ENCODE measurements around the gene CALHM4. TPM values are rescaled to one million over a fixed set of nuclear protein-coding genes. Genes with fewer than 3 reads are reported as not detected.

CALHM4 gene, protein sequence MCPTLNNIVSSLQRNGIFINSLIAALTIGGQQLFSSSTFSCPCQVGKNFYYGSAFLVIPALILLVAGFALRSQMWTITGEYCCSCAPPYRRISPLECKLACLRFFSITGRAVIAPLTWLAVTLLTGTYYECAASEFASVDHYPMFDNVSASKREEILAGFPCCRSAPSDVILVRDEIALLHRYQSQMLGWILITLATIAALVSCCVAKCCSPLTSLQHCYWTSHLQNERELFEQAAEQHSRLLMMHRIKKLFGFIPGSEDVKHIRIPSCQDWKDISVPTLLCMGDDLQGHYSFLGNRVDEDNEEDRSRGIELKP
- 0.39 TPM in 1 of 2 replicates, not detected in the other for total RNA-seq (2014; rRNA removed; shearing (Covaris generic))

DNA sequence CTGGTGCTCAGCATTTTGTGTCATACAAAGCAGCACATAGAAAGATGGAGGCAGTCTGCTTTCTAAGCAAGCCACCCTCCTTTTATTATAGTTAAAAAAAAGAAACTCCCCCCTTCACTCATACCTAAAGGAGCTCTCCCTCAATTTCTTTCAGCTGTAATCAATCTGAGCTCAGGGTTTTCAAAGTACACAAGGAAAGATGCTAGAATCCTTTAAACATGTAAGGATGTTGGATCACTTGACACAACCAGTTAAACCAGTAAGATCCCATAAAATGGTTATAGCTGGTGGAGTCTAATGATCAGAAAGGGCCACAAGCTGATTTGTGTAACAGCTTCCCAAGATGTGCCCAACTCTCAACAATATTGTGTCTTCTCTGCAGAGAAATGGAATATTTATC, at the start of gene CALHM4:
CALHM4 (plus strand) TSS at position 301 of the 400 bp plus-strand sequence; CDS start at position 344, 43 bp downstream.
- no peak for DNase-seq (ENCODE audit: low spot score)

DNA sequence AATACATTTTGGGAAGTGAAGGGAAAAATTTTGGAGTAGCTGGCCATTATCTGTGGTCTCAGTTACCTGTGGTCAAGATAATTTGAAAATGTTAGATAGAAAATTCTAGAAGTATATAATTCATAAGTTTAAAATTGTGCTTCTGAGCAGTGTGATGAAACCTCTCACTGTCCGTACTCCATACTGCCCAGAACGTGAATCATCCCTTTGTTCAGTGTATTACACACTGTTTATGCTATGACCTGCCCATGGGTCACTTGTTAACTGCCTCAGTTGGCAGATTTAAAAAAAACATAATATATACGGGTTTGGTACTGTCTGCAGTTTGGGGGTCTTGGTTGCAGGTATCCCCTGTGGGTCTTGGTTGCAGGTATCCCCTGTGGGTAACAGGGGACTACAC, 46.2 kb upstream of the CALHM4 start:
- DNase-seq (ENCODE audit: low spot score) = no peak

DNA sequence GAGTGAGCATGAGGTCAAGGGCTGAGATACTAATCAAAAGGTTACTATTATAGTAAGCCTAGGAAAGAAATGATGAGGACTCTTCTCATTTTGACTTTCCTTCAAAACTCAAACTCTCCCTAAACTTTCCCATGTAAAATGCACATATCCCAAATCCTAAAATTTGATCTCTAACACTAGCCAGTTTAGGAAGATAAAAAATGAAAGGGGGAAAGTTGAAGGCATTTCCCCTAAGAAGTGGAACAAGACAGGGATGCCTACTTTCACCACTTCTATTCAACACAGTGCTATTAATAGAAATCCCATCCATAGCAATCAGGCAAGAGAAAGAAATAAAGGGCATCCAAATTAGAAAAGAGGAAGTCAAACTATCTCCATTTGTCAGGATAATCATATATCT, 45.0 kb upstream of the CALHM4 start:
- DNase-seq (ENCODE audit: low spot score) = no peak

DNA sequence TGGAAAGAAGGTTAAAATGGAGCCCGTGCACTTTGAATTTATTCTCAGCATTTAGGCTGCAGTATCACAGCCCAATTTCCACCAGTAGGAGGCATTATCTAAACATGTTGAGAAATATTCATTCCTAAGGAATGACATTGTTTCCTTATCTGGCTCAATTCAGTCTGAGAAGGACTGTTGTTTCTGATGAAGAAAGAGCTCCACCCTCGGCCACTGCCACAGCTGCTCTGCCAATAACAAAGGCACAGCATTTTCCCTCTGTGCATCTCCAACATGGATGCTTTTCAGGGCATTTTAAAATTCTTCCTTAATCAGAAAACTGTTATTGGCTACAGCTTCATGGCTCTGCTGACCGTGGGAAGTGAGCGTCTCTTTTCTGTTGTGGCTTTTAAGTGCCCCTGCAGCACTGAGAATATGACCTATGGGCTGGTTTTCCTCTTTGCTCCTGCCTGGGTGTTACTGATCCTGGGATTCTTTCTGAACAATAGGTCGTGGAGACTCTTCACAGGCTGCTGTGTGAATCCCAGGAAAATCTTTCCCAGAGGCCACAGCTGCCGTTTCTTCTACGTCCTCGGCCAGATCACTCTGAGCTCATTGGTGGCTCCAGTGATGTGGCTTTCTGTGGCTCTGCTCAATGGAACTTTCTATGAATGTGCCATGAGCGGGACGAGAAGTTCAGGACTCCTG, 42.0 kb upstream of the CALHM4 start, which contains the start of gene CALHM5:
CALHM5 (plus strand) TSS at position 216 of the 687 bp plus-strand sequence; CDS start at position 274, 58 bp downstream.
- DNase-seq (ENCODE audit: low spot score) = peak; percentile 86

DNA sequence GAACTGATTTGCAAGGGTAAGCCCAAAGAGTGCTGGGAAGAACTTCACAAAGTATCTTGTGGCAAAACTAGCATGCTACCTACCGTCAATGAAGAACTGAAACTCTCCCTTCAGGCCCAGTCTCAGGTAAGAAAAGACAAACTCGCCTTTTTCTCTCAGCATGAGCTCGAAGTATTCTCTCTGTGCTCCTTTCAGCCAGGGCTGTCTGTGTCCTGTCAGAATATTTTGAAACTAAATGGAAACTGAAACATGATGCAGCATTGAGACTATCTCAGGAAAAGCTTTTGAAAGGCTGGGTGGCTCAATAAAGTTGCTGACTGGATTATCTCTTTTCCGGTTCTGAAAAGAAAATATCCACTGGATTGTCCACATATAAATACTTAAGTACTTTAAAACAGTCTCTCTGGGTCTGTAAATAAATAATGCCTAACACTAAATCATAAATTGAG, 41.4 kb upstream of the CALHM4 start:
- no peak for DNase-seq (ENCODE audit: low spot score)

DNA sequence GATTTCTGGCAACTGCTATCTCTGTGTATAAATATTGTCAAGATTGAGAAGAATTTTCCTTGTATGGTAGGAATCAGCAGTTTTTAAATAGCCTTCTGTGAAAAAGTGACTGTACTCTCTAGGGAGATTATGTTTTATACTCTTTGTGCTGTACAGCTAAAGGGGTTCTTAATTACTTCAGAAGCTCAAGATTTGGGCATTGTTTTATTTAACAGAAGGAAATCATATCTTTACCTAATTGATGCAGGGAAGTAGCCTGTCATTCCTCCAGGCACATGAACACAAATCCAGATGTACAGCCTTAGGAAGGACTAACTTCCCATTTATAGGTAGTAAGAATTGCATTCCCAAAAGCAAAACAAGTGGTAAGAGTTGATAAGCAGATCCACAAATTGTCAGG, 40.8 kb upstream of the CALHM4 start:
- no peak for DNase-seq (ENCODE audit: low spot score)

DNA sequence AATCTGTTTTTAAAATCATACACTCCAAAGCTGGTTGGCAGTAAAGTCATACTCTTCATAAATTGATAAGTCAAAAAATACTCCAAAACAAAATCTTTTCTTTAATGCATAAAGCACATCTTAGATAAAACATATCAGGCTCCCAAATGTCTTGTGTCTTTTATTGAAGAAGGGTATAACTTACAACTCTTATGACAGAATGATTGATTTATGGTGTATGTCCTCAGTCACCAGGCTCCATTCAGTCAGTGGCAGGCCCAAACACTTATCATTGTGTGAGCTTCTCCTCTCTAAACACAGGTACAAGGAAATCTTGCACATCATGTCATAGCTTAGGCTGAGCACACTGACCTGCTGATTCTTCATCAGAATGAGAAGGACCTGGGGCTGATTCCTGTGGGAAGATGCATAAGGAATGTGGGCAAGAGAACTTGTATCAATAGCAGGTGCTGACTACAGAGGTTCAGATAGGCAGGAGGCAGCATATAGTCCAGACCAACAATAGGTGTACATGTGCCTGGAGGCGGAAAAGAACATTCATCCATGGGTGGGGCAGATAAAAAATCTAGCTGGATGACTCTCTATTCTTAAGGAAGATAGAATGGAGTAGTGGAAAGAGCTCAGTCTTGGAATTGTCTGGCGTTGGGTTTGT, 40.2 kb upstream of the CALHM4 start:
- DNase-seq (ENCODE audit: low spot score) = no peak

DNA sequence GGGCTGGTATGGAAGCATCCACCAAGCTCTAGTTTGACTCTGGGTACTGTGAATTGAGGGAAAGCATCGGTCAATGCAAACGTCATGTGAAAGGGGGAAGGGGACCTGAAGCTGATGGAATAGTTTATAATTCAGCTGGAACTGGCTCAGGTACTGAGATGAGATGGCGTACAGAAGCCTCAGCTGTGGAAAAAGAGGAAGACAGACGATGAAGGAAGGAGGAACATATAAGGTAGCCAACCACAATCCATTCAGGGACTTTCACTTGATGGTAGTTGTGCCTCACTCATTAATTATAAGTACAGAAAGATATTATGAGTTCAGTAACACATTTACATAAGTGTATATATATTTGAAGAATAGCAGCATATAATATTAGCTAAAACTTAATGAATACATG, 39.4 kb upstream of the CALHM4 start:
- no peak for DNase-seq (ENCODE audit: low spot score)

DNA sequence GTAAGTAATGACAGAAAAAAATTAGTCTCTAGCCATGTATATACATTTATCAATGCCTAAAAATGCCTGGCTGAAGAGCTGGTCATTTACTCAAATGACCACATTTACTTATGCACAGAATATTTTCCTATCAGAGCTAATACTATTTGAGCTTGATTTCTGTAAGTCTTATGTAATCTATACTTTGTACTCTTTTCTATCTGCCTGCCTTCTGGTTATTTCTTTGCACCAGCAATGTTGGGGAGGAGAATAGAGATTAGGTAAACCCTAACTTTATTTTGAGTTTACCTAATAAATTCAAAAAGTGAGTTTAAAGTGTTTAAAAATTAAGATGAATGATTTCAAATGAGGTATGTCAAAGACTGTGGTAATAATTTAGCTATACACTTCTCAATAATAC, 38.4 kb upstream of the CALHM4 start:
- no peak for DNase-seq (ENCODE audit: low spot score)

DNA sequence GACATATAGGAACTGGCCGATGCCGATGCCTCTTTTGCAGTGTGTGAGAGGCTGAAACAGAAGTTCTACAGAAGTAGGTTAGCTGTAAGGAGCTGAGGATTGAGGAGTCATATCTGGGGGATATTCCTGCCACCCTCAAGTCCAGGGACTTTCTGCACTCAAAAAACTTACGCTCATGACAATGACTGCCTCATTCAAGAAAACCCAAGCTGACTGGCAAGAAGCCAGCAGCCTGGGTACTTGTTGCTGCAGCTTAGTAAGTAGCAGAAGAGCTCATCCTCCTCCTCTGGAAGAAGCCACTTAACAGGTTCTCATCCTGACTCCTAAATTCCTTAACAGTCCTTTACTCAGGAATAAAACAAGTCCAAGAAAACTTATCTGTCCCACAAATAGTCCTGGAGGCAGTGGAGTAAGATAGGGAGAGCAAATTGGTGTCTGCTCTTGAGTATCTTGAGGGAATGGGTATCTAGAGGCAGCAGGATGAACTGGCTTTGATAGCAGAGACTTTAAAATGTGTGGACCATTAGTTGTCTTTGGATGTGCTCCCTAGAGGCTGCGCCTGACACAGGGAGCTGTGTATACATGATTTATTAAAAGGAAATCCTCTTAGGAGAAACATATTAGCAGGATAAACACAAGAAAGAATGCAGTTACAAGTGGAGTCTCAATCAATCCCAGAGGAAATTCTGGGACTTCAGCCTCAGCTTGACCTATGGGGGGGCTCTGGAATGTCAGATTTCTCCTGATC, 34.8 kb upstream of the CALHM4 start:
- no peak for DNase-seq (ENCODE audit: low spot score)

DNA sequence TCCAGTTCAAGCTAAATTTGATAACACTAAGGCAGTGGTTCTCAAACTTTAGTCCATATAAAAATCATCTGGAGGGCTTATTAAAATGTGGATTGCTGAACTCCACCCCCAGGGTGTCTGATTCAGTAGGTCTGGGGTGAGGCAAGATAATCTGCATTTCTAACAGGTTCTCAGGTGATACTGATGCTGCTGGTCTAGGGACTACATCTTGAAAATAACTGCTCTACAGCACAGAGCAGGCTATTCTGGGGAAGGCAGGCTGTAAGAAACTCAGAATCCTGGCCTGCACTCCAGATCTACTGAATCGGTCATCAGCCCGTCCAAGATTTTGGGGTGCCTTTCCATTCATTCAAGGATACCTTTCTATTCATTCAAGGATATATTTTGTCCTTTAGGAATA, 30.7 kb upstream of the CALHM4 start:
- no peak for DNase-seq (ENCODE audit: low spot score)

DNA sequence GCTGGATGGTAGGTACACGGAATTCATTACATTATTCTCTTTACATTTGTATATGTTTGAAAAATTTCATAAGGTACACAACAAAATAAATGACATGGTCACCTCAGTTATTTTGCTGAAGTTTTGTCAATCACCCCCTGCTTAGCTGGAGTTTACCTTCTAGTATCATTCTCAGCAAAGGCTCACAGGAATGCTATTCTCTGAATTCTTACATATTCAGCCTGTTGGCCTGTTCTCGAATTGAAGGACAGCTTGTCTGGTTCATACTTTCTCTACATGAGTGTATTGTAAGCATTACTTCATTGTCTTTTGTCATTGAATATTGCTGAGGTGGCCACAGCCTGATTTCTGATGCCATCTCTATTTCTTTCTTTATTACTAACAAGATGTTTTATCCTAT, 29.3 kb upstream of the CALHM4 start:
- no peak for DNase-seq (ENCODE audit: low spot score)

DNA sequence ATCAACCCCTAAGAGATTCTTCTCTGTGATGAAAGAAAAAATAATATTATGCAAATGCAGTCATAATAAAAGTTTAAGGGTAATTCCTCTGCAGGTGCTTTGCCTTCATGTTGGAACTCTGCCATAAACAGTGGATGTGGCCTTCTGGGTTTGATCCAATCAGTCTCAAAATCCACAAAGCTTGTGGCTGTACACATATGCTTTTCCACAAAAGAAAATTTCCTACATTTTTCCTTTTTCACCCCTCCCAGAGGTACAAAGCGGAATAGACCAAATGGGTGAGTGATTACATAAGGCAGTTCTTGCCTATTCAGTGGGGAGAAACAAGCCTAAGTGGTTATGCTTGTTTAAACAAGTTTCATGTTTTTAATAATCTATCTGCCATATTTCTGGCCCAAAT, 25.4 kb upstream of the CALHM4 start:
- DNase-seq (ENCODE audit: low spot score) = no peak

DNA sequence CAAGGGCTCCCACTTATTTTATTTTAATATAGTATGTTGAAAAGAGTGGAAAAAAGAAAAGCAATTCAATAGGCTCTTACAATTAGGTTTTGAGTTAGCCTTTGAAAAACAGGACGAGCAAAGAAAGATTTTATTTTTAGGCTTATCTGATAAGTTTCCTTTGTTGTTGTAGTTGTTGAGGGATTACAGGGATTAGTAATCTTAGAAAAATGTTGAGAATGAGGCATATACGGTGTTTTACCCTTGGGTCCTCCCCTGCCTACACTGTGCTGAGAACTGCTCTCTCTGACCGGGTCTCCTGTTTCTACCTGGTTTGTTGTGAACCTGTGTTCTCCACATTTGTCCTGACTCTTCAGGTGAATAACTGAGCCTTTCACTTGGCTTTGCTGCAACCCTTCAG, 24.8 kb upstream of the CALHM4 start:
- no peak for DNase-seq (ENCODE audit: low spot score)

DNA sequence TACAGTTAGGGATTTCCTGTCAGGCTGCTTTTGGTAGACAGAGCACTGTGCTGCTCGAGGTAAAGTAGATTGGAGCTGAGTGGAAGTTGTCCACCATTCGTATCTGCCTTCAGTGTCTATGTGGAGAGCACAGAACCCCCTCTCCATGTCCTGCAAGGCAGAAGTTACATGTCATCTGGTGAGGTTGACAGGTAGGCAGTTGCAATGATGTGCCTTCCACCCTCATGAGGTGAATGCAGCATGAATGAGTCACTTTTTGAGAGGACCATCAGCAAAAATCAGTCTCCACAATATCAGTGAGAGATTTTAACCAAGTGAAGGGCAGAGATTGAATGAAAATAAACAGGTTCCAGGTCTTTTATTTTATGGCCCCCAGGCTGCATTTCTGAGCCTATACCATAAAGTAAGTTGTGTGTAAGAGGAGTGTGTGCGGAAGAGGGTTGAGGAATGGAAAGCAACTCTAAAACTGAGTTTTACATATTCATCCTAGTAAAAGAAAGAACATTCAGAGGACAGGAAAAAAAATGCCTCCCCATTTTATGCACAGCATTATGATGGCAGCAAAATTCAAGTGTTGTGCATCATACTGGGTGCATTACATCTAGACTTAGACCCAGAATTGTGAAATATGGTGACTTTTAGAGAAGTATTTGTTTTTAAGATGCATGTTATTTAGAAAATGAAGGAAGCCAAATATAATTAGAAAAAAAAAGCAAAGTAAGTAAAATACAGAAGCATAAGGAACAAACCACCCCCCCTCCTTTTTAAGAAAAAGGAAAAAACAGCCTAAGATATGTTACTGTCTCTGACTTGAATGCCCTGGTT, 23.9 kb upstream of the CALHM4 start:
- no peak for DNase-seq (ENCODE audit: low spot score)

DNA sequence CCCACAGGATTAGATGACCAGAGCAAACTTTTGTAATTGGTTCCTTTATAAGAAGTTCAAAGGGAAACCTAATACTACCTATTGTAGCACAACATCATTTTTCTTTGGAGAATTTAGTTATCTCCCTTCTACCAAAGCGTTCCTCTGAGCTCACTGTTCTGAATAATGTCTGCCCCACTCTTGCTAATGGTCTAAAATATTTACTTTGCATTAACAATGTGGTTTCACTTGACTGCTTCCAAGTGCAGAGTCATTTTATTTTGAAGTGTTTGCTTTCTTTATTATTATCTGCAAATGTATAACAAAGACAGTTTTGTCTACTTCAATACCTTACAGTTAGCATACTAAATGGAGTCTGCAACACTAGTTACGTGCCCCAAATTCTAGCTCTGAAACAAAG, 23.1 kb upstream of the CALHM4 start:
- peak; percentile 76 for DNase-seq (ENCODE audit: low spot score)

DNA sequence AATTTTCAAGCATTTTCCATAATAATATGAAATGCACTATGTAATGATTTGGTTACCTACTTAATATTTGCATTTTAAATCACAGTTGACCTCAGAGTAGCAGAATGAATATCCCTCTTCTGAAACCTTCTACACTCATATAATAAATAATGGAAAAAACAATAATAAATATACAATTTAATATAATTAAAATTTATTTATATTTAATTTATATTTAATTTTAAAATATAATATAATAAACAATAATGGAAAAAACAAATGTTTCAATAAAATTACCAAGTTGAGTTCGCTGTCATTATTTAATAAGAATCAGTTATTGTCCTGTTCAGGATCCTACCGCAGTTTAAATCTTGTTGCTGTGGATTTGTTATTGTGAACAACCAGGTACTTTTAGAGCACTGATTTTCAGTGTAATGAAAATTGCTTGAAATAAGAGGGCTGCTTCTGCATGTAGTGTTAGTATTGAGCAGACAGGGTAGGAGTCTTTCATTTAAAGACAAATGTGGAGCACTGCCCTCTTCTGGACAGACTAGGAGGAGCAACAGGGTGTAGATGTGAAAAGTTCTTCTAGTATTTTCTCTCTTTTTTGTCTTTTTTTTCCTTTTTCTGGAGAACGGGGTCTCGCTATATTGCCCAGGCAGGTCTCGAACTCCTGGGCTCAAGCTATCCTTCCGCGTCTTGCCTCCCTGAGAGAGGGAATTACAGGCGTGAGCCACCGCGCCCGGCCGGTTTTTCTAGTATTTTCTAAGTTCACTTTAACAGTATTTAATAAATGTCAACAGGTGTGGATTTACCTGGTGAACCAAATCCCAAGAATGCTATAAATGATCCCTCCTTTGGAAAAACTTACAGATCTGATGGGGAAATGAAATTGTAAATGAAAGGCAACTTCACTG, 21.6 kb upstream of the CALHM4 start:
- DNase-seq (ENCODE audit: low spot score) = peak; percentile 65

DNA sequence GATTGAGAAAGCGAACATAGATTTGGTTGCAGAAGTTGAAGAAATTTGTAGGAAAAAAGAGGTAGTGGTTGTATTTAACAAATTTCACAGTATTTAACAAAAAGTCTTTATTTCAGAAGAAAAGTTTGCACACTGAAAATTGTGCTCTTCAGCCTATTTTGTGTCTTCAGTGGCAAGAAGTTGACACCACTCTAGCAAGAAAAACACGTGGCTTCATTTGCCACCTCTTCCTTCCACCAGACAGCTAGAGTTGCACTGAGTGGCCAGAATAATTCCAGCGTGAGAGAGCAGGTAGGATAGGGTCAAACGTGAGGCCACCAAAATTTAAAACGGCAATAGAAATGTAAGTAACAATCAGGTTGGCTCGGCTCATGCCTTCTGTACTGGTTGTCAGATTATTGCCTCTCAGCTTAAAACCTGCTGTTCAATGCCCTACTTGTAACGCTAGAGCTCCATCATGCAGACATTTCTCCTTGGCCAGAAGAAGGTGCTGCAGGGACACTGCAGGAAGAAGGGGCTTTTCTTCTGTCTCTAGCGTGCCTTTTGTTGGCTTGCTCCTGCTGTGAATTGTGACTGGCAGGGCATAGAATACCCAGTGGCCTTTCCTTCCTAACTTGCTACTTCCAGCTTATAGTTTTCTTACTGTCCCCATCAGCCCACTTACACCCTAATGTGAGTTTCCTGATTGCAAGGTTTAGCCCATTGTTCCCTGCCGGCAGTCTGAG, 20.2 kb upstream of the CALHM4 start:
- DNase-seq (ENCODE audit: low spot score) = no peak

DNA sequence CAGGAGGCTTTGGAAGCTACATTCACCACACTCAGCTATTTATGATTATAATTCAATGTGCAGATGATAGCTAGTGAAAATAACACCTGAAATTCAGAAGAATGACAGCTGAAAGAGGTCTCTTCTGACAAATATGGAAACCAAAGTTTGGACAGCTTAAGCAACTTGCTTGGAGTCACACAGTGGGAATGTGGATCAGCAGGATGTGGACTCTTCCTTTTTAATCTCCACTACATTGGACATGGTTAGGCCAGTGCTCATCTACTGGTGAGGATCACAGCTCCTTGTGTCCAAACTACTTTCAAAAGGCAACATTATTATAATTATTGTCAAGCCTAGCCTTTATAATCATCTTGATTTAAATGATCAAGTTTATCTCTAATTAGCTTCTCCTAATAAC, 18.4 kb upstream of the CALHM4 start:
- DNase-seq (ENCODE audit: low spot score) = no peak

Measured in H4 (cell line).